HepG2 (cell line): ENCODE data around the gene DEPDC1B. TPM values are rescaled to one million over a fixed set of nuclear protein-coding genes. Genes with fewer than 3 reads are reported as not detected.

ENCODE experiments used
- CHD4 ChIP-seq: fragments of 200-600 bp; sonication (generic); IDR thresholded peaks from 2 replicates; pipeline ENCODE4 v1.7.0; 2017; ENCODE audit warnings: mild to moderate bottlenecking, low read length, borderline replicate concordance
- EP300 ChIP-seq, 3 experiments: sonication (generic) in 1 of 3; formaldehyde crosslinking in 1 of 3; IDR thresholded peaks; 2 replicates each; pipeline versions ENCODE4 v1.5.1 to v1.6.1; 2011 to 2020; ENCODE audit warnings: low read depth in 2 of 3, low read length in 2 of 3, borderline replicate concordance in 1 of 3, improper control_type of control experiment in 1 of 3, mild to moderate bottlenecking in 1 of 3, missing genetic modification reagents in 1 of 3, moderate library complexity in 1 of 3
- FOXJ3 ChIP-seq: sonication (generic); formaldehyde crosslinking; IDR thresholded peaks from 2 replicates; pipeline ENCODE4 v1.4.0; 2020; ENCODE audit warnings: missing genetic modification reagents, mild to moderate bottlenecking, borderline replicate concordance
- JUND ChIP-seq: sonication (generic); formaldehyde crosslinking; IDR thresholded peaks from 2 replicates; pipeline ENCODE4 v1.8.0; 2022; ENCODE audit warnings: mild to moderate bottlenecking, missing genetic modification reagents
- KAT8 ChIP-seq: IDR thresholded peaks from 2 replicates; pipeline ENCODE4 v1.6.1; 2016; ENCODE audit warnings: missing genetic modification reagents, missing compliant biosample characterization
- KDM1A ChIP-seq: IDR thresholded peaks from 2 replicates; pipeline ENCODE4 v1.6.1; 2016; ENCODE audit warnings: missing compliant biosample characterization
- KDM5A ChIP-seq: fragments of 200-600 bp; sonication (generic); IDR thresholded peaks from 2 replicates; pipeline ENCODE4 v1.7.0; 2018; ENCODE audit warnings: antibody characterized with exemption, mild to moderate bottlenecking, low read length, borderline replicate concordance
- KLF12 ChIP-seq: sonication (generic); formaldehyde crosslinking; IDR thresholded peaks from 2 replicates; pipeline ENCODE4 v1.4.0; 2020; ENCODE audit warnings: missing genetic modification reagents, borderline replicate concordance
- NCOA2 ChIP-seq: sonication (generic); formaldehyde crosslinking; IDR thresholded peaks from 2 replicates; pipeline ENCODE4 v1.8.0; 2022; ENCODE audit warnings: inconsistent platforms
- POGZ ChIP-seq: sonication (generic); formaldehyde crosslinking; IDR thresholded peaks from 2 replicates; pipeline ENCODE4 v1.4.0; 2020; ENCODE audit warnings: mild to moderate bottlenecking, missing genetic modification reagents
- SOX6 ChIP-seq, 2 experiments: fragments of 450-650 bp in 1 of 2; sonication (generic) in 1 of 2; formaldehyde crosslinking in 1 of 2; IDR thresholded peaks; 2 replicates each; pipeline versions ENCODE4 v1.4.0 to v1.6.1; 2017 to 2020; ENCODE audit warnings: antibody characterized with exemption in 1 of 2, mild to moderate bottlenecking in 1 of 2, missing genetic modification reagents in 1 of 2
- ZNF180 ChIP-seq: sonication (generic); formaldehyde crosslinking; IDR thresholded peaks from 2 replicates; pipeline ENCODE4 v1.4.0; 2020; ENCODE audit warnings: low read depth, missing genetic modification reagents, borderline replicate concordance
- polyA plus RNA-seq, 8 experiments: library from polyadenylated mRNA; depleted of rRNA in 3 of 8; stranded (reverse) in 7 of 8; unstranded in 1 of 8; fragments of >200 nt; fragmentation: Illumina TruSeq in 4 of 8; extraction: Trizol in 4 of 8; gene quantifications; 2 replicates each; pipeline versions ENCODE4 v1.2.1 to v1.2.3, GENCODE V29; 2011 to 2016; ENCODE audit warnings: low read depth in 4 of 8, missing spikeins in 1 of 8, mixed read lengths in 1 of 8; ENCODE audit not compliant: insufficient read depth in 1 of 8
- total RNA-seq, 5 experiments: library from RNA; depleted of rRNA; stranded (reverse); fragments of >200 nt; fragmentation: Illumina TruSeq; extraction: Trizol; gene quantifications; 2 replicates each; pipeline ENCODE4 v1.2.3, GENCODE V29; 2016; ENCODE audit warnings: low read depth in 1 of 5
- TF ChIP-seq, protein P1 (sequence below): sonication (generic); formaldehyde crosslinking; IDR thresholded peaks from 2 replicates; pipeline ENCODE4 v1.5.0; 2020; ENCODE audit warnings: missing genetic modification reagents
- TF ChIP-seq, protein P2 (sequence below): sonication (generic); formaldehyde crosslinking; IDR thresholded peaks from 2 replicates; pipeline ENCODE4 v1.5.0; 2020; ENCODE audit warnings: missing genetic modification reagents, mild to moderate bottlenecking, borderline replicate concordance
- TF ChIP-seq, protein P3 (sequence below): sonication (generic); formaldehyde crosslinking; IDR thresholded peaks from 2 replicates; pipeline ENCODE4 v1.4.0; 2020; ENCODE audit warnings: missing genetic modification reagents
- TF ChIP-seq, protein P4 (sequence below): IDR thresholded peaks from 2 replicates; pipeline ENCODE4 v1.4.0; 2020; ENCODE audit warnings: mild to moderate bottlenecking, missing genetic modification reagents
- TF ChIP-seq, protein P5 (sequence below): IDR thresholded peaks from 2 replicates; pipeline ENCODE4 v1.6.1; 2018; ENCODE audit warnings: missing genetic modification reagents, mild to moderate bottlenecking, missing compliant biosample characterization

The DEPDC1B gene
- total and polyA plus RNA-seq, 2 of the 13 experiments (the other 11 are each of a cell fraction or from before 2014, with no cell fraction given): 29.5 to 51.3 TPM

DNA sequence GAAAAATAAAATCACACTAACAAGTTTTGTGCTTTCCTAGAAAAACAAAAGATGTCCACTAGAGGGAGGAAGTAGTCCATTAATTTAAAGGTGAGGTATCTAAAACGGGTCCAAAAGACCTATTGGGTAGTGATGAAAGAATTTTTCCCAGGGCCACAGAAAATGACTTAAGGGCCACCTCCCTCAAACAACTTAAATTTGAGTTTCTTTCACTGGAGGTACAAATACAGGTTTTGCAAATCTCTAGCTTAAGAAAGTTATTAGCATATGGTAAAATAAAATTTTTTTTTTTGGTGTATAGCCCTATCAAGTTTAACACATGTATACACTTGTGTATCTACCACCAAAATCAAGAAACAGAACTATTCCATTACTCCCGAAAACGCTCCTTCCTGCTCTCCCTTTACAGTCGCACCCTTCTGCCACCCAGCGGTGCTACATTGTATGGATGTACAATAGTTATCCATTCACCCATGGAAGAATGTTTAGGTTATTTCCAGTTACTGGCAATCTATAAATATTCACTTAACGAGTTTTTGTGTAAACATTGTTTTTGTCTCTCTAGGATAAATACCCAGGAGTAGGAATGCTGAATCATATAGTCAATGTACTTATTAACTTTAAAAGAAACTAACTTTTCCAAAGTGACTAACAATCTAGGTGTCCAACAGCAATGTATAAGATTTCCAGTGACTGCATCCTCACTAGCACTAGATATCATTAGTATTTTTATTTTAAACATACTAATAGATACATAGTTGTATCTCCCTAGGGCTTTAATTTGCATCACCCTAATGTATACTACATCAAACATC is 21.9 kb downstream of the DEPDC1B start (continued):
- TF ChIP-seq FOXJ3 (CRISPR knock-in tag) (peak; percentile 67; the same call in 1 of the 2 replicates), SOX6 (IDR thresholded peaks at IDR 0.05) (no peak), SOX6 (CRISPR knock-in tag; IDR thresholded peaks at IDR 0.05) (peak; percentile 50), EP300 (IDR thresholded peaks at IDR 0.05; ENCODE audit: low read depth in 2 of 2, low read length in 2 of 2) (peak in 1 of 2 experiments; percentile 41; a peak in 1 of 4 replicates), EP300 (CRISPR knock-in tag; IDR thresholded peaks at IDR 0.05; ENCODE audit: borderline replicate concordance) (no peak), KLF12 (CRISPR knock-in tag) (peak; percentile 75; the same call in 1 of the 2 replicates), KAT8 (CRISPR knock-in tag) (0 out of 2 replicates have a peak, but pooled peaks have one; percentile 27), JUND (CRISPR knock-in tag) (no peak), KDM1A (CRISPR knock-in tag) (0 out of 2 replicates have a peak, but pooled peaks have one; percentile 42), NCOA2 (CRISPR knock-in tag) (0 out of 2 replicates have a peak, but pooled peaks have one; percentile 25), ZNF180 (CRISPR knock-in tag) (no peak), CHD4 (peak; percentile 51; the same call in 1 of the 2 replicates), POGZ (CRISPR knock-in tag) (0 out of 2 replicates have a peak, but pooled peaks have one; percentile 26), KDM5A (peak; percentile 32; the same call in 1 of the 2 replicates)
- TF ChIP-seq, protein P1, sequence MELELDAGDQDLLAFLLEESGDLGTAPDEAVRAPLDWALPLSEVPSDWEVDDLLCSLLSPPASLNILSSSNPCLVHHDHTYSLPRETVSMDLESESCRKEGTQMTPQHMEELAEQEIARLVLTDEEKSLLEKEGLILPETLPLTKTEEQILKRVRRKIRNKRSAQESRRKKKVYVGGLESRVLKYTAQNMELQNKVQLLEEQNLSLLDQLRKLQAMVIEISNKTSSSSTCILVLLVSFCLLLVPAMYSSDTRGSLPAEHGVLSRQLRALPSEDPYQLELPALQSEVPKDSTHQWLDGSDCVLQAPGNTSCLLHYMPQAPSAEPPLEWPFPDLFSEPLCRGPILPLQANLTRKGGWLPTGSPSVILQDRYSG (CRISPR knock-in tag): no peak
- TF ChIP-seq, protein P2, sequence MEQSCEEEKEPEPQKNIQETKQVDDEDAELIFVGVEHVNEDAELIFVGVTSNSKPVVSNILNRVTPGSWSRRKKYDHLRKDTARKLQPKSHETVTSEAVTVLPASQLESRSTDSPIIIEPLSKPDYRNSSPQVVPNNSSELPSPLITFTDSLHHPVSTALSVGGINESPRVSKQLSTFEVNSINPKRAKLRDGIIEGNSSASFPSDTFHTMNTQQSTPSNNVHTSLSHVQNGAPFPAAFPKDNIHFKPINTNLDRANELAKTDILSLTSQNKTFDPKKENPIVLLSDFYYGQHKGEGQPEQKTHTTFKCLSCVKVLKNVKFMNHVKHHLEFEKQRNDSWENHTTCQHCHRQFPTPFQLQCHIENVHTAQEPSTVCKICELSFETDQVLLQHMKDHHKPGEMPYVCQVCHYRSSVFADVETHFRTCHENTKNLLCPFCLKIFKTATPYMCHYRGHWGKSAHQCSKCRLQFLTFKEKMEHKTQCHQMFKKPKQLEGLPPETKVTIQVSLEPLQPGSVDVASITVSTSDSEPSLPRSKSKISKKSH (CRISPR knock-in tag): no peak
- TF ChIP-seq, protein P3, sequence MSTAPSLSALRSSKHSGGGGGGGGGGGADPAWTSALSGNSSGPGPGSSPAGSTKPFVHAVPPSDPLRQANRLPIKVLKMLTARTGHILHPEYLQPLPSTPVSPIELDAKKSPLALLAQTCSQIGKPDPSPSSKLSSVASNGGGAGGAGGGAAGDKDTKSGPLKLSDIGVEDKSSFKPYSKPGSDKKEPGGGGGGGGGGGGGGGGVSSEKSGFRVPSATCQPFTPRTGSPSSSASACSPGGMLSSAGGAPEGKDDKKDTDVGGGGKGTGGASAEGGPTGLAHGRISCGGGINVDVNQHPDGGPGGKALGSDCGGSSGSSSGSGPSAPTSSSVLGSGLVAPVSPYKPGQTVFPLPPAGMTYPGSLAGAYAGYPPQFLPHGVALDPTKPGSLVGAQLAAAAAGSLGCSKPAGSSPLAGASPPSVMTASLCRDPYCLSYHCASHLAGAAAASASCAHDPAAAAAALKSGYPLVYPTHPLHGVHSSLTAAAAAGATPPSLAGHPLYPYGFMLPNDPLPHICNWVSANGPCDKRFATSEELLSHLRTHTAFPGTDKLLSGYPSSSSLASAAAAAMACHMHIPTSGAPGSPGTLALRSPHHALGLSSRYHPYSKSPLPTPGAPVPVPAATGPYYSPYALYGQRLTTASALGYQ (CRISPR knock-in tag): 0 out of 2 replicates have a peak, but pooled peaks have one; percentile 37
- TF ChIP-seq, protein P4, sequence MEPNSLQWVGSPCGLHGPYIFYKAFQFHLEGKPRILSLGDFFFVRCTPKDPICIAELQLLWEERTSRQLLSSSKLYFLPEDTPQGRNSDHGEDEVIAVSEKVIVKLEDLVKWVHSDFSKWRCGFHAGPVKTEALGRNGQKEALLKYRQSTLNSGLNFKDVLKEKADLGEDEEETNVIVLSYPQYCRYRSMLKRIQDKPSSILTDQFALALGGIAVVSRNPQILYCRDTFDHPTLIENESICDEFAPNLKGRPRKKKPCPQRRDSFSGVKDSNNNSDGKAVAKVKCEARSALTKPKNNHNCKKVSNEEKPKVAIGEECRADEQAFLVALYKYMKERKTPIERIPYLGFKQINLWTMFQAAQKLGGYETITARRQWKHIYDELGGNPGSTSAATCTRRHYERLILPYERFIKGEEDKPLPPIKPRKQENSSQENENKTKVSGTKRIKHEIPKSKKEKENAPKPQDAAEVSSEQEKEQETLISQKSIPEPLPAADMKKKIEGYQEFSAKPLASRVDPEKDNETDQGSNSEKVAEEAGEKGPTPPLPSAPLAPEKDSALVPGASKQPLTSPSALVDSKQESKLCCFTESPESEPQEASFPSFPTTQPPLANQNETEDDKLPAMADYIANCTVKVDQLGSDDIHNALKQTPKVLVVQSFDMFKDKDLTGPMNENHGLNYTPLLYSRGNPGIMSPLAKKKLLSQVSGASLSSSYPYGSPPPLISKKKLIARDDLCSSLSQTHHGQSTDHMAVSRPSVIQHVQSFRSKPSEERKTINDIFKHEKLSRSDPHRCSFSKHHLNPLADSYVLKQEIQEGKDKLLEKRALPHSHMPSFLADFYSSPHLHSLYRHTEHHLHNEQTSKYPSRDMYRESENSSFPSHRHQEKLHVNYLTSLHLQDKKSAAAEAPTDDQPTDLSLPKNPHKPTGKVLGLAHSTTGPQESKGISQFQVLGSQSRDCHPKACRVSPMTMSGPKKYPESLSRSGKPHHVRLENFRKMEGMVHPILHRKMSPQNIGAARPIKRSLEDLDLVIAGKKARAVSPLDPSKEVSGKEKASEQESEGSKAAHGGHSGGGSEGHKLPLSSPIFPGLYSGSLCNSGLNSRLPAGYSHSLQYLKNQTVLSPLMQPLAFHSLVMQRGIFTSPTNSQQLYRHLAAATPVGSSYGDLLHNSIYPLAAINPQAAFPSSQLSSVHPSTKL (CRISPR knock-in tag): peak; percentile 40
- TF ChIP-seq, protein P5, sequence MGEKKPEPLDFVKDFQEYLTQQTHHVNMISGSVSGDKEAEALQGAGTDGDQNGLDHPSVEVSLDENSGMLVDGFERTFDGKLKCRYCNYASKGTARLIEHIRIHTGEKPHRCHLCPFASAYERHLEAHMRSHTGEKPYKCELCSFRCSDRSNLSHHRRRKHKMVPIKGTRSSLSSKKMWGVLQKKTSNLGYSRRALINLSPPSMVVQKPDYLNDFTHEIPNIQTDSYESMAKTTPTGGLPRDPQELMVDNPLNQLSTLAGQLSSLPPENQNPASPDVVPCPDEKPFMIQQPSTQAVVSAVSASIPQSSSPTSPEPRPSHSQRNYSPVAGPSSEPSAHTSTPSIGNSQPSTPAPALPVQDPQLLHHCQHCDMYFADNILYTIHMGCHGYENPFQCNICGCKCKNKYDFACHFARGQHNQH (CRISPR knock-in tag): 0 out of 2 replicates have a peak, but pooled peaks have one; percentile 28
